H54 (cell line): ENCODE results near the gene RCBTB1.

ENCODE experiments used
- DNase-seq: peaks from one replicate; pipeline ENCODE4 v3.0.0; 2011; ENCODE audit warnings: low spot score, mixed read lengths; ENCODE audit not compliant: insufficient read length
- FAIRE-seq: peaks from 3 replicates; lab custom pipeline; 2011; peaks lifted over from hg19 to GRCh38; lab: Jason Lieb, UNC
- POLR2A ChIP-seq: IDR thresholded peaks from 2 replicates; pipeline ENCODE4 v1.6.1; 2011; ENCODE audit warnings: low read depth, mild to moderate bottlenecking, low read length

The RCBTB1 gene

GRCh38 chr13:49554387-49554786 is 31.0 kb downstream of the RCBTB1 start:
- FAIRE-seq = no peak
- TF ChIP-seq POLR2A = no peak
- DNase-seq = no peak

GRCh38 chr13:49553888-49554287 is 31.5 kb downstream of the RCBTB1 start:
- FAIRE-seq = no peak
- TF ChIP-seq POLR2A = no peak

GRCh38 chr13:49550942-49551644 is 34.3 kb downstream of the RCBTB1 start:
- no peak for TF ChIP-seq POLR2A
- FAIRE-seq (no peak), DNase-seq (no peak)

More at GRCh38 chr13:49553888-49554287, 31.5 kb downstream of the RCBTB1 start:
- no peak for DNase-seq

- no peak for FAIRE-seq
- DNase-seq = no peak
- no peak for TF ChIP-seq POLR2A
These were observed 36.1 kb downstream of the RCBTB1 start for GRCh38 chr13:49549289-49549688.

- FAIRE-seq (no peak), DNase-seq (no peak)
- no peak for TF ChIP-seq POLR2A
These were observed 38.8 kb downstream of the RCBTB1 start for GRCh38 chr13:49546561-49546960.

- no peak for DNase-seq
- no peak for FAIRE-seq
- TF ChIP-seq POLR2A = no peak
These were observed 39.7 kb downstream of the RCBTB1 start for GRCh38 chr13:49545661-49546060.

- no peak for FAIRE-seq
- TF ChIP-seq POLR2A = no peak
- no peak for DNase-seq
These were observed 41.7 kb downstream of the RCBTB1 start for GRCh38 chr13:49543656-49544055.

GRCh38 chr13:49540552-49540951 is 44.8 kb downstream of the RCBTB1 start:
- FAIRE-seq = no peak
- DNase-seq = no peak
- no peak for TF ChIP-seq POLR2A

GRCh38 chr13:49539746-49540145 is 45.6 kb downstream of the RCBTB1 start:
- FAIRE-seq = no peak
- DNase-seq = no peak
- no peak for TF ChIP-seq POLR2A

- no peak for TF ChIP-seq POLR2A
- DNase-seq = no peak
- no peak for FAIRE-seq
These were observed 46.0 kb downstream of the RCBTB1 start for GRCh38 chr13:49539313-49539712.

GRCh38 chr13:49538404-49538803 is 47.0 kb downstream of the RCBTB1 start:
- no peak for FAIRE-seq
- no peak for TF ChIP-seq POLR2A
- no peak for DNase-seq

- no peak for DNase-seq
- no peak for TF ChIP-seq POLR2A
- no peak for FAIRE-seq
These were observed 49.0 kb downstream of the RCBTB1 start for GRCh38 chr13:49536144-49536873.

- FAIRE-seq (no peak), DNase-seq (no peak)
- no peak for TF ChIP-seq POLR2A
These were observed 51.6 kb downstream of the RCBTB1 start for GRCh38 chr13:49533591-49534269.

- no peak for TF ChIP-seq POLR2A
- no peak for DNase-seq
- no peak for FAIRE-seq
These were observed 52.3 kb downstream of the RCBTB1 start for GRCh38 chr13:49533011-49533410.

- DNase-seq (no peak), FAIRE-seq (no peak)
- TF ChIP-seq POLR2A = no peak
These were observed 52.8 kb downstream of the RCBTB1 start for GRCh38 chr13:49532593-49532992.
